Sigmoid colon (tissue), 4 donors: ENCODE data around the gene MLXIP.

Source experiments
- CTCF ChIP-seq, 4 experiments: fragments of 450-650 bp in 3 of 4; fragments of 200-600 bp in 1 of 4; IDR thresholded peaks; one replicate each; pipeline ENCODE4 v1.5.1; 2016 to 2019; ENCODE audit warnings: antibody characterized with exemption in 4 of 4, mild to moderate bottlenecking in 3 of 4, moderate library complexity in 2 of 4
- POLR2AphosphoS5 ChIP-seq, 4 donors: sonication (generic); formaldehyde crosslinking; IDR thresholded peaks; one replicate each; pipeline ENCODE4 v1.6.1; 2017; ENCODE audit warnings: antibody characterized with exemption in 4 of 4

GRCh38 chr12:122054842-122055520 lies 23.6 kb upstream of the MLXIP start:
- TF ChIP-seq CTCF (IDR thresholded peaks at IDR 0.05) (no peak), POLR2AphosphoS5 (IDR thresholded peaks at IDR 0.05) (no peak)
